GM12801 (cell line): Measurements from ENCODE around the gene IL17RD.

Source experiments
- TF ChIP-seq, protein P1 (sequence below): IDR thresholded peaks from one replicate; pipeline ENCODE4 v1.5.1; 2011; ENCODE audit warnings: control low read depth; ENCODE audit not compliant: insufficient read length; ENCODE audit errors: extremely low read depth

IL17RD gene

DNA sequence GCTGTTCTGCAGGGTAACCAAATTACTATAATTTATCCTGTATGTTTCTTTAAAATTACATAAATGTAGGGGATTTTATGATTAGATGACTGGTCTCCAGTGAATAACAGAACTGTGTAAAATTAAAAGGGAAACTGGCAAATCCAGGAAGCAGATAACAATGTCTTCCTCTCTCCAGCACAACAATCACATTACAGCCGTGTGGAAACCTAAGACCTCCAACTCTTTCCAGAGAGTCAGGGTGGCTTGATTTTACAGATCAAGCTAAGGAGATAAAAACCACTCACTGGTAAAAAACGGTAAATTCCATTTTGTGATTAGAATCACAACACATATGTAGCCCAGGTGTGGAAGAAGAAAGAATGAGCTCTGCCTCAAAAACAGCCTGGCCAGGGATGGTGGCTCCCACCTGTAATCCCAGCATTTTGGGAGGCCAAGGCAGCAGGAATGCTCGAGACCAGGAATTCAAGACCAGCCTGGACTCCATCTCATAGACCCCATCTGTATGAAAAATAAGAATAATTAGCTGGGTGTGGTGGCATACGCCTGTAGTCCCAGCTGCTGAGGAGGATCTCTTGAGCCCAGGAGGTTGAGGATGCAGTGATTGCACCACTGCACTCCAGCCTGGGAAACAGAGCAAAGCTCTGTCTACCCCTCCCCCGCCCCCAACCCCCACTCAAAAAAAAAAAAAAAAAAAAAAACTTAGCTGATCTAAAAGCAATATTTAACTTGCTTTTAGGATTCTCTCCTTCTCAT lies 29.0 kb downstream of the IL17RD start:
- TF ChIP-seq, protein P1, sequence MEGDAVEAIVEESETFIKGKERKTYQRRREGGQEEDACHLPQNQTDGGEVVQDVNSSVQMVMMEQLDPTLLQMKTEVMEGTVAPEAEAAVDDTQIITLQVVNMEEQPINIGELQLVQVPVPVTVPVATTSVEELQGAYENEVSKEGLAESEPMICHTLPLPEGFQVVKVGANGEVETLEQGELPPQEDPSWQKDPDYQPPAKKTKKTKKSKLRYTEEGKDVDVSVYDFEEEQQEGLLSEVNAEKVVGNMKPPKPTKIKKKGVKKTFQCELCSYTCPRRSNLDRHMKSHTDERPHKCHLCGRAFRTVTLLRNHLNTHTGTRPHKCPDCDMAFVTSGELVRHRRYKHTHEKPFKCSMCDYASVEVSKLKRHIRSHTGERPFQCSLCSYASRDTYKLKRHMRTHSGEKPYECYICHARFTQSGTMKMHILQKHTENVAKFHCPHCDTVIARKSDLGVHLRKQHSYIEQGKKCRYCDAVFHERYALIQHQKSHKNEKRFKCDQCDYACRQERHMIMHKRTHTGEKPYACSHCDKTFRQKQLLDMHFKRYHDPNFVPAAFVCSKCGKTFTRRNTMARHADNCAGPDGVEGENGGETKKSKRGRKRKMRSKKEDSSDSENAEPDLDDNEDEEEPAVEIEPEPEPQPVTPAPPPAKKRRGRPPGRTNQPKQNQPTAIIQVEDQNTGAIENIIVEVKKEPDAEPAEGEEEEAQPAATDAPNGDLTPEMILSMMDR, result no peak

DNA sequence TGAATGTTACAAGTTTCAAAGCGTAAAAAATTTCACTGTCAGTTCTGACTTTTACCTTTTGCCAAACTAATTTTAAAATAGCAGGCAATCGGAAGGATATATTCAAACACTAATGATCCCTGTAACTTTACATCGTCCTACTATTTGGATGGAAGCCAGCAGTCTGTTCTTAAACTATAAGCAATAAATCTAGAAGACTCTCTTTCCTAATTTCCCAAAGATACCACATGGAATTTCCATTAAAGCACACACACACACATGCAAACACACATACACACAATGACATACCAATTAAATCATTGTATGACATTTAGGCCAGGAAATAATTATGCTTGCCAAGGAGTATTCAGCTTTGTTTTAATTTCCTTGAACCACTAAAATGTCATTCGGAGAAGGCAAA lies 32.0 kb downstream of the IL17RD start:
- TF ChIP-seq, protein P1, result no peak

DNA sequence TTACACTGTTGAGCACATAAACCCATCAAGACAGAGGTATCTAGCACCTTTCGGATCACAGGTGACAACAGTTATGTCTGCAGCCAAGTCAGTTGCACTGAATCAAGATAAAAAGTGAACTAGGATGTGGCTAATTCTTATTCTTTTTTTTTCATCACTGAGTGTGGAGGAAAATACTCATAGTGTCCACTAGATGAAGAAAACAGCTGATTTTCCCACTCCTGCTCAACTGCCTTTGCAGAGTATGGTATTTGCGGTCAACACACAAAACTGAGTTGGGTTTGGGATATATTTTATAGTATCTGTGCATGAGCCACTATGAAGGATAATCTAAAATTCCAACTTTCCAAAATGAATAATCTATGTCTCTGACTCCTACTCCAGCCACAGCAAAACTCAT lies 32.5 kb downstream of the IL17RD start:
- TF ChIP-seq, protein P1, result no peak

DNA sequence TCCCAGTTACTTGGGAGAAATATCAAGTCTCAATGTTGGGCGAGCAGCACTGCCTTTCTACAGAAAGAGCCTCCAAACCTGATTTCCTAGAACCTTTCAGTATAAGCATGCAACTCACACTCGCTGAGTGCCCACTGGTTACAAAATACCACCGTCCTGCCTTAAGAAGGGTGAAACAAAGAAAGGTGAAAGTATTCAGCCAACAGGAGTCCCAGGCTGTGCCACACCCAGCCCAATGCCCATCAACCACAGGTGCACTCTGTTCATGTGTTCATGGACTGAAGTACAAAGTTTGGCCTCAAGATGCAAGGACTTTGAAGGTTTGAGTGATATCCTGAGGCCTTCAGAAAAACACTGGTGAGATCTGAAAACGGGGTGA lies 34.0 kb downstream of the IL17RD start:
- TF ChIP-seq, protein P1, result no peak

DNA sequence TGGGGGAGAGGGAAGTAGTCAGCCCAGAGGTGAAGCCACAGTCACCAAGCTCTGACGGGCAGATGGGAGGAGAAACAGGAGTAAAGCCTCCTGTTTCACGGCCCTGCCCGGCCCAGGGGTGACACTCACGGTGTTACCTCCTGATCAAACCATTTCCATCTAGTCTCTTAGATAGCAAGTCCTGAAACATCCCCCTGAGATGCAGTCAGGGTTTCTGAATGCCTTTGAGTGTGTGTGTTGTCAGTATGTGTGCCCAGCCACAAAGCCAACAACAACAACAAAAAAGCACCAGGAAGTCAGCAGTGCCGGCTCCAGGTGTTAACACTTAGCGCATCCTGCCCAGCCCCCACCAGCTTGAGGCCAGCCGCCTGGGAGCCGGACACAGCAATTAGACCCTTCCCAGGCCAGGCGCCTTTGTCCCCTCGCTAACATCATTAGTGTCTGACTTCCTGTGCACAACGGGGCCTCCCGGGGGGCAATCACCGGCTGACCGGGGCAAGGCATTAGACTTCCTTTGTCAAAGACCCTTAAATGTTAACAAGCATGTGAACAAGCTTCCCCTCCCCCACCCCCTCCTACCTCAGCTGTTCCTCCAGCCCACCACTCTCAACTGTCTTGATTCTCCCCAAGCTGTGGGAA lies 34.5 kb downstream of the IL17RD start:
- TF ChIP-seq, protein P1, result no peak

DNA sequence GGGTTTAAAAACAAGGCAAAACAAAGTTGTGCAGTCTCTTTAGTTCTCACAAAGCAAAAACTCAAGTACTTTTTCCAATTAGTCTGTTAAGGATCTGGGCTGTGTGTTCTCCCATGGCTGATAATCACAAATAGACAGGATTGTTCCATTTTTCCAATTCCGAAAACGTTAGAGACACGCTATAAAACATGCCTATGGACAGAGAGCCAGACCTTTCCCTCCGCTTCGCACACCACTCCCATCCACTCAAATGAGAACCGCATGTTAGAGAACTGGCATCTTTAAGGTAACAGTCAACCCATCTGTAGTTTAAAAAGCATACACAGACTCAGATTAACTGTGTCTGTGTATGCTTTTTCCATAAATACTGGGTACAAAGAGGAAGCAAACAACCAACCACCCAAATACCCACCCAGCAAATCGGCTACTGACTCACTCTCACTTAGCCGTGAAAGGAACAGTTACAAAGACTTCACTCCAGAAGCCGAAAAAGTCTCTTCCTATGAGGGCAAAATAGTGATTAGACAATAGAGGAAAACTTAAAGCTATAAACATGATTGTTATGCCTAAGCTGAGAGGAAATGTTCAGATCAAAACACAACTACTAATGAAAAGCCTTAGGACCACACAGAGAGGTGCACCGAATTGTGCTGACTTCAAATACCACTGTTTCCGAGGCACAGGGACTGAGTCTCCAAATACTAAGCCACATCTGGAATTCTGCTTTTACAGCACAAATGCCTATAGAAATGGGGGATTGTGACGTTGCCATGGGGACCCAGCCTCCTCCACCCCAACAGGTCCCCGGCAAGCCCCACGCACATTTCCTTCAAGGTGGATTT lies 36.1 kb downstream of the IL17RD start:
- TF ChIP-seq, protein P1, result no peak

DNA sequence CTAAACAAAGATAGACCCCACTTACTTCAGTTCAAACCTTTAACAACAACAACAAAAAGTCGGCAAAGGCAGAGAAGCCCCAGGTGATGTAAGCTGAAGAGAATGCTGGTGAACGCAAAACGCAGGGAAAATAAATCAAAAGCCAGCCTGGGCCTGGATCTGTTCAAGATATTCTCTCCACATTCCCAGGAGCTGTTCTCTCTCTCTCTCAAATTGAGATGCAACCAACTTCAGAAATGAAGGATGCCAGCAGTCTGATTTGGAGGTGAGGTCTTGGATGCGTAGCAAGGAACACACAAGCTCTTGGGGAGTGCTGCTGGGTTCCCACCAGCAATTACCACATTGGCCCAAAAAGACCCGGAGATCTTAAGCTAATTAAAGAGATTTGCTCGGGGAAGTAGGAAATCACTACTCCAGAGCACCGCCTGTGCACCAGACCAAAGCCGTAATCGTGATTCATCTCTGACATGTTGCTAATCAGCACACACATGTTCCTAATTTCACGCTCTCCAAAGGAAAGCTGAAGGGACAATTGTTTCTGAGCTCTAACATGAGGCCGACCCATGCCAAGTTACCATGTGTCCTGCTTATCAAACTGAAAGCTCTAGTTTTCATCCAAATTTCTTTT lies 37.1 kb downstream of the IL17RD start:
- TF ChIP-seq, protein P1, result no peak
